ENCODE data around the gene ZNF346. TPM values are rescaled to one million over a fixed set of nuclear protein-coding genes. Genes with fewer than 3 reads are reported as not detected.

The ZNF346 gene
- total and polyA plus RNA-seq, 2 experiments from 2014 or later: 13.8 to 21.4 TPM

DNA sequence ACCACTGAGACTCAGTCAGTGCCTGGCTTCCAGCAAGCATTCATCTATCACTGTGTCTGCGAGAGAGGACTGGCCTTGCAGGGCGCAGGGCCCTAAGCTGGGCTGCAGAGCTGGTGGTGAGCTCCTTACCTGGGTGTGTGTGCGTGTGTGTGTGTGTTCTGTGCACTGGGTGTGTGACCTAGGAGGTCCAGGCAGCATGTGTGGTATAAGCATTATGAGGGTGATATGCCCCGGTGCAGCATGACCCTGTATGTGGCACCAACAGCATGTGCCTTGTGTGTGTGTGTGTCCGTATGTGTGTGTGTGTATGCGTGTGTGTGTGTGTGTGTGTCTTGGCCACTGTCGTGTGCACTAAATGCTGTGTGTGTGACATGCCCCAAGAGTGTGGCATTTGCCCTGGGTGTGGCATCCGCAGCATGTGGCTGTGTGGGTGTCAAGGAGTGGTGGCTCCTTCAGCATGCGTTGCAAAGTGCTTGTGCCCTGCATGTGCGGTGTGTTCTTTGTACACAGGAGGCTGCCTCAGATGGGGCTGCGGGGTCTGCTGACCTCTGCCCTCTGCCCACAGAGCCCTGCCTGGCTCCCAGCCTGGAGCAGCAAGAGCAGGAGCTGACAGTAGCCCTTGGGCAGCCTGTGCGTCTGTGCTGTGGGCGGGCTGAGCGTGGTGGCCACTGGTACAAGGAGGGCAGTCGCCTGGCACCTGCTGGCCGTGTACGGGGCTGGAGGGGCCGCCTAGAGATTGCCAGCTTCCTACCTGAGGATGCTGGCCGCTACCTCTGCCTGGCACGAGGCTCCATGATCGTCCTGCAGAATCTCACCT lies 67.5 kb downstream of the ZNF346 start:
- H3K9me2 ChIP-seq (replicated peaks; ENCODE audit: insufficient read depth): no peaks in the 10 kb centered on the region
- H3K4me2 ChIP-seq: peak overlapping the region; percentile 85
- TF ChIP-seq EZH2phosphoT487 (IDR thresholded peaks at IDR 0.05; ENCODE audit: low read depth, severe bottlenecking, unreplicated experiment) (no peak), EZH2 (IDR thresholded peaks at IDR 0.05; ENCODE audit: borderline replicate concordance) (no peak)
- TF ChIP-seq, protein P1, sequence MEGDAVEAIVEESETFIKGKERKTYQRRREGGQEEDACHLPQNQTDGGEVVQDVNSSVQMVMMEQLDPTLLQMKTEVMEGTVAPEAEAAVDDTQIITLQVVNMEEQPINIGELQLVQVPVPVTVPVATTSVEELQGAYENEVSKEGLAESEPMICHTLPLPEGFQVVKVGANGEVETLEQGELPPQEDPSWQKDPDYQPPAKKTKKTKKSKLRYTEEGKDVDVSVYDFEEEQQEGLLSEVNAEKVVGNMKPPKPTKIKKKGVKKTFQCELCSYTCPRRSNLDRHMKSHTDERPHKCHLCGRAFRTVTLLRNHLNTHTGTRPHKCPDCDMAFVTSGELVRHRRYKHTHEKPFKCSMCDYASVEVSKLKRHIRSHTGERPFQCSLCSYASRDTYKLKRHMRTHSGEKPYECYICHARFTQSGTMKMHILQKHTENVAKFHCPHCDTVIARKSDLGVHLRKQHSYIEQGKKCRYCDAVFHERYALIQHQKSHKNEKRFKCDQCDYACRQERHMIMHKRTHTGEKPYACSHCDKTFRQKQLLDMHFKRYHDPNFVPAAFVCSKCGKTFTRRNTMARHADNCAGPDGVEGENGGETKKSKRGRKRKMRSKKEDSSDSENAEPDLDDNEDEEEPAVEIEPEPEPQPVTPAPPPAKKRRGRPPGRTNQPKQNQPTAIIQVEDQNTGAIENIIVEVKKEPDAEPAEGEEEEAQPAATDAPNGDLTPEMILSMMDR (IDR thresholded peaks at IDR 0.05; ENCODE audit: poor library complexity): no peak
- H4K20me1 ChIP-seq (ENCODE audit: insufficient read depth, poor library complexity, severe bottlenecking): no peaks in the 10 kb centered on the region
- H3K79me2 ChIP-seq: peaks cover 23% of the 10 kb centered on the region
- H3K4me1 ChIP-seq (ENCODE audit: insufficient read depth): peaks cover 27% of the 10 kb centered on the region
- no peaks in the 10 kb centered on the region for H3K36me3 ChIP-seq (replicated peaks; ENCODE audit: insufficient read depth, low read depth)
- 84% methylated on average over 21 of the region's 21 CpGs for WGBS (ENCODE audit: low lambda C conversion rate, missing lambda C conversion rate)
- no peaks in the 10 kb centered on the region for H3K27me3 ChIP-seq
- H3K27ac ChIP-seq: no peak overlapping the region
- H2AFZ ChIP-seq: no peak overlapping the region
- no peak overlapping the region for H3K4me3 ChIP-seq
- no peaks in the 10 kb centered on the region for H3K9me3 ChIP-seq (ENCODE audit: low read depth)
- DNase-seq (ENCODE audit: low spot score): no peak

DNA sequence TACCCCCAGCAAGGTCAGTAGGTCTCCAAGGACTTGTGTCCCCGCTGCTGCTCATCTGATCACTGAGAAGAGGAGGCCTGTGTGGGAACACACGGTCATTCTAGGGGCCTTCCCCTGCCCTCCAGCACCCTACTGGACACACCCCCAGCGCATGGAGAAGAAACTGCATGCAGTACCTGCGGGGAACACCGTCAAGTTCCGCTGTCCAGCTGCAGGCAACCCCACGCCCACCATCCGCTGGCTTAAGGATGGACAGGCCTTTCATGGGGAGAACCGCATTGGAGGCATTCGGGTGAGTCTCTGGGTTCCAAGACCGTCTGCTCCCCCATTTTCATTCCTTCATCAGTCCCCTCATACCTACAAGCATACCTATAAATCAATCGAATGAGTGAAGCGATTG lies 68.3 kb downstream of the ZNF346 start:
- H3K36me3 ChIP-seq (replicated peaks; ENCODE audit: insufficient read depth, low read depth): no peaks in the 10 kb centered on the region
- H4K20me1 ChIP-seq (ENCODE audit: insufficient read depth, poor library complexity, severe bottlenecking): no peaks in the 10 kb centered on the region
- TF ChIP-seq EZH2phosphoT487 (IDR thresholded peaks at IDR 0.05; ENCODE audit: low read depth, severe bottlenecking, unreplicated experiment) (no peak), EZH2 (IDR thresholded peaks at IDR 0.05; ENCODE audit: borderline replicate concordance) (no peak)
- TF ChIP-seq, protein P1 (IDR thresholded peaks at IDR 0.05; ENCODE audit: poor library complexity): no peak
- H3K4me1 ChIP-seq (ENCODE audit: insufficient read depth): peaks cover 25% of the 10 kb centered on the region
- no peaks in the 10 kb centered on the region for H3K27me3 ChIP-seq
- no peak overlapping the region for H3K4me3 ChIP-seq
- H2AFZ ChIP-seq: no peak overlapping the region
- H3K9me3 ChIP-seq (ENCODE audit: low read depth): no peaks in the 10 kb centered on the region
- no peak overlapping the region for H3K27ac ChIP-seq
- no peak overlapping the region for H3K4me2 ChIP-seq
- no peak for DNase-seq (ENCODE audit: low spot score)
- no peaks in the 10 kb centered on the region for H3K9me2 ChIP-seq (replicated peaks; ENCODE audit: insufficient read depth)
- WGBS (ENCODE audit: low lambda C conversion rate, missing lambda C conversion rate): 90% methylated on average over 13 of the region's 13 CpGs
- peaks cover 23% of the 10 kb centered on the region for H3K79me2 ChIP-seq

DNA sequence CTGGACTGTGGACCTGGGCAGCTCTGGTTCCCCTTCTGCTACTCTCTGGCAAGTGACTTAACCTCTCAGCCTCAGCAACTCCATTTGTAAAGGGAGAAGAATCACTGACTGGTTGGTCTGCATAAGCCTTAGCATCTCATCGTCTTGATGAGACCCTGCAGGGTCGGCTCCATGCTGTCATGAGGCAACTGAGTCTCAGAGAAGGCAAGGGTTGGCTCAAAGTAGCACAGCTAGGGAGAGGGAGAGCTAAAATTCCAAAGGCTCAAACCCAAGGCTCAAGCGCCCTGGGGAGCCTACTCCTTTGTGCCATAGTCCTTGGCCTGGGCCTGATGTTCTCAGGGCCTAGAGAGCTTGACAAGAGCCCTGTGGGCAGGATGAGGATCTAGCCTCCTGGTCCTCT lies 68.7 kb downstream of the ZNF346 start:
- H3K27me3 ChIP-seq: no peaks in the 10 kb centered on the region
- no peaks in the 10 kb centered on the region for H3K36me3 ChIP-seq (replicated peaks; ENCODE audit: insufficient read depth, low read depth)
- no peak for DNase-seq (ENCODE audit: low spot score)
- no peaks in the 10 kb centered on the region for H3K9me2 ChIP-seq (replicated peaks; ENCODE audit: insufficient read depth)
- H3K79me2 ChIP-seq: peaks cover 23% of the 10 kb centered on the region
- H3K4me1 ChIP-seq (ENCODE audit: insufficient read depth): peaks cover 21% of the 10 kb centered on the region
- H3K4me2 ChIP-seq: no peak overlapping the region
- H4K20me1 ChIP-seq (ENCODE audit: insufficient read depth, poor library complexity, severe bottlenecking): no peaks in the 10 kb centered on the region
- no peaks in the 10 kb centered on the region for H3K9me3 ChIP-seq (ENCODE audit: low read depth)
- no peak overlapping the region for H2AFZ ChIP-seq
- H3K4me3 ChIP-seq: no peak overlapping the region
- no peak overlapping the region for H3K27ac ChIP-seq
- TF ChIP-seq, protein P1 (IDR thresholded peaks at IDR 0.05; ENCODE audit: poor library complexity): no peak
- TF ChIP-seq EZH2phosphoT487 (IDR thresholded peaks at IDR 0.05; ENCODE audit: low read depth, severe bottlenecking, unreplicated experiment): no peak
- TF ChIP-seq EZH2 (IDR thresholded peaks at IDR 0.05; ENCODE audit: borderline replicate concordance): no peak
- WGBS (ENCODE audit: low lambda C conversion rate, missing lambda C conversion rate): 92% methylated on average over 3 of the region's 3 CpGs
